ENCODE results near the gene SRP54.
"Not testable (repeated sequence)": the region's sequence is repeated elsewhere in the genome, so short reads cannot be mapped to it uniquely, and the experiment has no call there.

The SRP54 gene

DNA sequence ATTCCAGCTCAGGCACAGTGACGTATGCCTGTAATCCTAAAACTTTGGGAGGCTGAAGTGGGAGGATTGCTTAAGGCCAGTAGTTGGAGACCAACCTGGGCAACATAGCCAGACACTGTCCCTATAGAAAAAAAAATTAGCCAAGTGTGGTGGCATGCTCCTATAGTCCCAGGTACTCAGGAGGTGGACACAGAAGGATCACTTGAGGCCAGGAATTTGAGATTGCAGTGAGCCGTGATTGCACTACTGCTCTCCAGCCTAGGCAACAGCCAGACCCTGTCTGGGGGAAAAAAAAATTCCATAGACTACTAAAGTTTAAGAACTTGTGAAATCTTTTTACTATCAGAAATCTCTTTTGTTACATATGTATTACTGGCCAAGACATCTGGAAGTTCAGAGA lies 69.8 kb downstream of the SRP54 start:
- Histone ChIP-seq H3K79me2 (ENCODE audit: control insufficient read depth, low read length) (no peaks in the 10 kb centered on the region), H3K36me3 (ENCODE audit: control insufficient read depth, low read length) (no peaks in the 10 kb centered on the region), H3K4me2 (ENCODE audit: low read length) (no peak overlapping the region), H3K4me1 (ENCODE audit: control insufficient read depth, low read length) (peaks cover 4% of the 10 kb centered on the region), H3K27me3 (ENCODE audit: control insufficient read depth, low read length) (no peaks in the 10 kb centered on the region), H3K27ac (ENCODE audit: low read depth, low read length) (no peak overlapping the region), H3F3A (ENCODE audit: control insufficient read depth, insufficient read depth) (no peaks in the 10 kb centered on the region), H3K9me3 (ENCODE audit: control insufficient read depth, insufficient read depth, low read length) (no peaks in the 10 kb centered on the region), H3K4me3 (ENCODE audit: low read length) (no peak overlapping the region), H4K20me1 (ENCODE audit: control insufficient read depth, insufficient read depth, low read depth, low read length) (no peaks in the 10 kb centered on the region), H3K9me2 (replicated peaks; ENCODE audit: control insufficient read depth, low read length) (no peaks in the 10 kb centered on the region)
- TF ChIP-seq EZH2phosphoT487 (IDR thresholded peaks at IDR 0.05; ENCODE audit: borderline replicate concordance, low read length): no peak

DNA sequence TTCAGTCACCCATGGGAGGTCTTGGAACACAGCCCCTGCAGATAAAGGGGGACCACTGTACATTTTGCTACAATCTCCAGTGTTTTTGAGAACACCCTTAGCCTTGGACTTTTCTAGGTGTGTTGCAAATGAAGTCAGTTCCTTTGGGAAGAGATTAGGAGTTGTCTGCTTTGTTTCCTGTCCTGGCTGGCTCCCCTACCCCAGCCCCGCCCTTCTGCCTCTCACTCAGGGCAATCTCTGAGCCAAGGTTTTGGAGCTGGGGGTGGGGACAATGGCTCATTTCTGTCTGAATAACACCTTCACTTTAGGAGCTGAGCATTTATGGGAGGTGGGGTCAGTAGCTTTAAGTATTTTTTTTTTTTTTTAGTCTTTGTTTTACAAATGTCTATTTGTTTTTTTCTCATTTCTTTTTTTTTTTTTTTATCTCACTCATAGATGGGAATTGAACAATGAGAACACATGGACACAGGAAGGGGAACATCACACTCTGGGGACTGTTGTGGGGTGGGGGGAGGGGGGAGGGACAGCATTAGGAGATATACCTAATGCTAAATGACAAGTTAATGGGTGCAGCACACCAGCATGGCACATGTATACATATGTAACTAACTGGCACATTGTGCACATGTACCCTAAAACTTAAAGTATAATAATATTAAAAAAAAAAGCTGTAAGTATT lies 78.5 kb downstream of the SRP54 start:
- H3K4me2 ChIP-seq (ENCODE audit: low read length); H4K20me1 ChIP-seq (ENCODE audit: control insufficient read depth, insufficient read depth, low read depth, low read length); H3K27ac ChIP-seq (ENCODE audit: low read depth, low read length); H3K9me3 ChIP-seq (ENCODE audit: control insufficient read depth, insufficient read depth, low read length); H3K9me2 ChIP-seq (replicated peaks; ENCODE audit: control insufficient read depth, low read length); H3K4me1 ChIP-seq (ENCODE audit: control insufficient read depth, low read length); H3K79me2 ChIP-seq (ENCODE audit: control insufficient read depth, low read length); H3K4me3 ChIP-seq (ENCODE audit: low read length); H3K36me3 ChIP-seq (ENCODE audit: control insufficient read depth, low read length); H3F3A ChIP-seq (ENCODE audit: control insufficient read depth, insufficient read depth); H3K27me3 ChIP-seq (ENCODE audit: control insufficient read depth, low read length): not testable (repeated sequence)

DNA sequence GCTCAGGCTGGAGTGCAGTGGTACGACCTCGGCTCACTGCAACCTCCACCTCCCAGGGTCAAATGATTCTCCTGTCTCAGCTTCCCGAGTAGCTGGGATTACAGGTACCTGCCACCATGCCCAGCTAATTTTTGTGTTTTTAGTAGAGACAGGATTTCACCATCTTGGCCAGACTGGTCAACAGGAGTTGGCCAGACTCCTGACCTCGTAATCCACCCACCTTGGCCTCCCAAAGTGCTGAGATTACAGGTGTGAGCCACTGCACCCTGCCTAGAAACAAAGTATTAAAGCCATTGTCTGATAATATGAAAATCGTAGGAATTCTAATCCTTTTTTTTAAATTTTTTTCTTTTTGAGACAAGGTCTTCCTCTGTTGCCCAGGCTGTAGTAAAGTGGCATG lies 82.9 kb downstream of the SRP54 start:
- H3K4me3 ChIP-seq (ENCODE audit: low read length); H3K27me3 ChIP-seq (ENCODE audit: control insufficient read depth, low read length); H3K9me3 ChIP-seq (ENCODE audit: control insufficient read depth, insufficient read depth, low read length); H3K79me2 ChIP-seq (ENCODE audit: control insufficient read depth, low read length); H3K4me2 ChIP-seq (ENCODE audit: low read length); H3F3A ChIP-seq (ENCODE audit: control insufficient read depth, insufficient read depth); H3K9me2 ChIP-seq (replicated peaks; ENCODE audit: control insufficient read depth, low read length); H4K20me1 ChIP-seq (ENCODE audit: control insufficient read depth, insufficient read depth, low read depth, low read length); H3K27ac ChIP-seq (ENCODE audit: low read depth, low read length); H3K36me3 ChIP-seq (ENCODE audit: control insufficient read depth, low read length): not testable (repeated sequence)
- H3K4me1 ChIP-seq (ENCODE audit: control insufficient read depth, low read length): peaks cover 14% of the 10 kb centered on the region

DNA sequence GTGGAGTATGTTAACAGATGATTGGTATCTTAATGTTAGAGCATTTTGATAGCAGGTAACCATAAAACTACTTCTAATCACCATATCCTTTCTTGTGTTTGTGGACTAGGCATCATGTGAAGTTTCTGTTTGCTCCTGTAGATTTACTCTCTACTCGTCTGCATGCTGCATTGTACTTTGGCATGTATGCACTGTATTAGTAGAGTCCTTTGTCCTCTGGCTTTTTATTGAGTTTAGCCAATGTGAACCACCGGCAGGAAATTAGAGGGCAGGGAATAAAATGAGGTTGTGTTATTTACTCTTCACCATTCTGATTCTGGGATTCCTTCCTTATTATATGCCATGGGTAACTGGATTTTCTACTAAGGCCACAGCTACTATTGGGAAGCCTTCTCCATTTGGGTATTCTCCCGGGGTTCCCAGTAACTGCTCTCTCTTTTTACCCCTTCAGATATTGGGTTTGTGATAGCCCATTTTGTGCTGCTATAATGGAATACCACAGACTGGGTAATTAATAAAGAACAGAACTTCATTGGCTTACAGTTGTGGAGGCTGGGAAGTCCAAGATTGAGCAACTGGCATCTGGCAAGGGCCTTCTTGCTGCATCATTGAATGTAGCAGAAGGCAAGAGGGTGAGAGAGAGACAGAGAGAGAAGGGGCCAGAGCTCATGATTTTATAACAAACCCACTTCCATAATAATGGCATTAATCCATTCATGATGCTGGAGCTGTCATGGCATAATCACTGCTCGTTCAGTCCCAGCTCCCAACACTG lies 85.6 kb downstream of the SRP54 start:
- H3K4me2 ChIP-seq (ENCODE audit: low read length): no peak overlapping the region
- H3K9me3 ChIP-seq (ENCODE audit: control insufficient read depth, insufficient read depth, low read length): no peaks in the 10 kb centered on the region
- no peaks in the 10 kb centered on the region for H3K9me2 ChIP-seq (replicated peaks; ENCODE audit: control insufficient read depth, low read length)
- H3K27me3 ChIP-seq (ENCODE audit: control insufficient read depth, low read length): no peaks in the 10 kb centered on the region
- H3K4me1 ChIP-seq (ENCODE audit: control insufficient read depth, low read length): peaks cover 19% of the 10 kb centered on the region
- no peak for TF ChIP-seq EZH2phosphoT487 (IDR thresholded peaks at IDR 0.05; ENCODE audit: borderline replicate concordance, low read length)
- TF ChIP-seq, protein P1, sequence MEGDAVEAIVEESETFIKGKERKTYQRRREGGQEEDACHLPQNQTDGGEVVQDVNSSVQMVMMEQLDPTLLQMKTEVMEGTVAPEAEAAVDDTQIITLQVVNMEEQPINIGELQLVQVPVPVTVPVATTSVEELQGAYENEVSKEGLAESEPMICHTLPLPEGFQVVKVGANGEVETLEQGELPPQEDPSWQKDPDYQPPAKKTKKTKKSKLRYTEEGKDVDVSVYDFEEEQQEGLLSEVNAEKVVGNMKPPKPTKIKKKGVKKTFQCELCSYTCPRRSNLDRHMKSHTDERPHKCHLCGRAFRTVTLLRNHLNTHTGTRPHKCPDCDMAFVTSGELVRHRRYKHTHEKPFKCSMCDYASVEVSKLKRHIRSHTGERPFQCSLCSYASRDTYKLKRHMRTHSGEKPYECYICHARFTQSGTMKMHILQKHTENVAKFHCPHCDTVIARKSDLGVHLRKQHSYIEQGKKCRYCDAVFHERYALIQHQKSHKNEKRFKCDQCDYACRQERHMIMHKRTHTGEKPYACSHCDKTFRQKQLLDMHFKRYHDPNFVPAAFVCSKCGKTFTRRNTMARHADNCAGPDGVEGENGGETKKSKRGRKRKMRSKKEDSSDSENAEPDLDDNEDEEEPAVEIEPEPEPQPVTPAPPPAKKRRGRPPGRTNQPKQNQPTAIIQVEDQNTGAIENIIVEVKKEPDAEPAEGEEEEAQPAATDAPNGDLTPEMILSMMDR (IDR thresholded peaks at IDR 0.05; ENCODE audit: low read depth, low read length, poor library complexity, severe bottlenecking): no peak
- no peaks in the 10 kb centered on the region for H4K20me1 ChIP-seq (ENCODE audit: control insufficient read depth, insufficient read depth, low read depth, low read length)
- no peaks in the 10 kb centered on the region for H3K36me3 ChIP-seq (ENCODE audit: control insufficient read depth, low read length)
- no peaks in the 10 kb centered on the region for H3K79me2 ChIP-seq (ENCODE audit: control insufficient read depth, low read length)
- H3K27ac ChIP-seq (ENCODE audit: low read depth, low read length): no peak overlapping the region
- H3F3A ChIP-seq (ENCODE audit: control insufficient read depth, insufficient read depth): no peaks in the 10 kb centered on the region
- H3K4me3 ChIP-seq (ENCODE audit: low read length): no peak overlapping the region

DNA sequence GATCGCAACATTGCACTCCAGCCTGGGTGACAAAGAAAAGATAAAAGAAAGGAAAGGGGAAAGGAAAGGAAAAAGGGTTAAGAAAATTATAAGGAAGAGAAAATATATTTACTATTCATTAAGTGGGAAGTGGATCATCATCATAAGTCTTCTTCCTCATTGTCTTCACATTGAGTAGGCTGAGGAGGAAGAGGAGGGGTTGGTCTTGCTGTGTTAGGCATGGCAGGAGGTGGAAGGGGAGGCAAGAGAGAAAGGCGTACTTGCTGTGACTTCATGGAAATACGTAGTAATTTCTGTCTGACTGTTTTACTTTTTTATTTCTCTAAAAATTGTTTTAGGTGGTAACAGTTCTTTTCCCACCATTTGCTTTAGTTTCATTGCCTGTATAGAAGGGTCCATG lies 89.4 kb downstream of the SRP54 start:
- TF ChIP-seq, protein P1 (IDR thresholded peaks at IDR 0.05; ENCODE audit: low read depth, low read length, poor library complexity, severe bottlenecking): no peak
- no peak for TF ChIP-seq EZH2phosphoT487 (IDR thresholded peaks at IDR 0.05; ENCODE audit: borderline replicate concordance, low read length)
- no peak overlapping the region for H3K27ac ChIP-seq (ENCODE audit: low read depth, low read length)

More for the DNA sequence above, 89.4 kb downstream of the SRP54 start:
- H3K79me2 ChIP-seq (ENCODE audit: control insufficient read depth, low read length): no peaks in the 10 kb centered on the region
- no peaks in the 10 kb centered on the region for H3K9me3 ChIP-seq (ENCODE audit: control insufficient read depth, insufficient read depth, low read length)
- no peaks in the 10 kb centered on the region for H3K9me2 ChIP-seq (replicated peaks; ENCODE audit: control insufficient read depth, low read length)
- H3F3A ChIP-seq (ENCODE audit: control insufficient read depth, insufficient read depth): no peaks in the 10 kb centered on the region
- peaks cover 18% of the 10 kb centered on the region for H3K4me1 ChIP-seq (ENCODE audit: control insufficient read depth, low read length)
- H3K4me2 ChIP-seq (ENCODE audit: low read length): no peak overlapping the region
- H4K20me1 ChIP-seq (ENCODE audit: control insufficient read depth, insufficient read depth, low read depth, low read length): no peaks in the 10 kb centered on the region
- H3K4me3 ChIP-seq (ENCODE audit: low read length): no peak overlapping the region
- H3K27me3 ChIP-seq (ENCODE audit: control insufficient read depth, low read length): no peaks in the 10 kb centered on the region
- H3K36me3 ChIP-seq (ENCODE audit: control insufficient read depth, low read length): no peaks in the 10 kb centered on the region
